B cell (primary cell): ENCODE results near the gene ZC3H12C. TPM values are rescaled to one million over a fixed set of nuclear protein-coding genes. Genes with fewer than 3 reads are reported as not detected.

Experiments used
- ATAC-seq: fragments of 200-7000 bp; cut with Tn5 transposase; one replicate; pipeline ENCODE4 v1.10.0; 2021; ENCODE audit warnings: low read depth, mild to moderate bottlenecking, moderate number of reproducible peaks, moderate library complexity
- CTCF ChIA-PET: fragments of 350-600 bp; sonication (Branson Sonifier 250); formaldehyde crosslinking; loops from one replicate; lab custom pipeline; 2021; ENCODE audit warnings: antibody characterized with exemption, inconsistent platforms; lab: Charles Lee
- POLR2A ChIA-PET: fragments of 350-600 bp; sonication (Branson Sonifier 250); formaldehyde crosslinking; loops from one replicate; lab custom pipeline; 2021; ENCODE audit warnings: antibody characterized with exemption; lab: Charles Lee
- DNase-seq: peaks from one replicate; pipeline ENCODE4 v3.0.0; 2013
- H2AFZ ChIP-seq: 2 replicates; pipeline ENCODE4 v1.6.1; 2012; ENCODE audit warnings: mild to moderate bottlenecking, low read depth, low read length; ENCODE audit not compliant: insufficient read depth, poor library complexity, severe bottlenecking
- H3K27ac ChIP-seq, 2 donors: 1 replicate in 1 of 2; 2 replicates in 1 of 2; pipeline ENCODE4 v1.5.1; 2012 to 2013; ENCODE audit warnings: low read length in 2 of 2, mild to moderate bottlenecking in 2 of 2, moderate library complexity in 1 of 2
- H3K27me3 ChIP-seq, 4 experiments: fragments of 200-600 bp in 1 of 4; sonication (generic) in 1 of 4; replicated peaks in 1 of 4; 1 replicate in 2 of 4; 2 replicates in 2 of 4; pipeline versions ENCODE4 v1.6.1 to v1.7.0; 2013 to 2016; ENCODE audit warnings: low read length in 3 of 4, mild to moderate bottlenecking in 2 of 4, mixed read lengths in 1 of 4, moderate library complexity in 1 of 4; ENCODE audit not compliant: insufficient read depth in 4 of 4, control insufficient read depth in 3 of 4; ENCODE audit errors: control extremely low read depth in 1 of 4
- H3K36me3 ChIP-seq, 2 experiments: replicated peaks in 1 of 2; 1 replicate in 1 of 2; 2 replicates in 1 of 2; pipeline versions ENCODE4 v1.6.1 to v1.7.1; 2013; ENCODE audit warnings: low read length in 1 of 2; ENCODE audit not compliant: insufficient read depth in 2 of 2, control insufficient read depth in 1 of 2; ENCODE audit errors: control extremely low read depth in 1 of 2, extremely low read depth in 1 of 2
- H3K4me1 ChIP-seq, 2 donors: fragments of 200-600 bp in 1 of 2; sonication (generic) in 1 of 2; 1 replicate in 1 of 2; 2 replicates in 1 of 2; pipeline versions ENCODE4 v1.5.1 to v1.6.1; 2013 to 2017; ENCODE audit warnings: low read length in 2 of 2; ENCODE audit not compliant: control insufficient read depth in 2 of 2, insufficient read depth in 2 of 2
- H3K4me2 ChIP-seq: replicated peaks from 2 replicates; pipeline ENCODE3; 2012; ENCODE audit warnings: mild to moderate bottlenecking, low read depth, low read length; ENCODE audit not compliant: poor library complexity, severe bottlenecking
- H3K4me3 ChIP-seq, 5 experiments: fragments of 200-600 bp in 1 of 5; sonication (generic) in 1 of 5; 1 replicate in 3 of 5; 2 replicates in 2 of 5; pipeline versions ENCODE4 v1.5.1 to v1.7.0; 2011 to 2016; ENCODE audit warnings: low read length in 4 of 5, mild to moderate bottlenecking in 4 of 5, low read depth in 2 of 5, control low read depth in 1 of 5, moderate library complexity in 1 of 5; ENCODE audit not compliant: insufficient read depth in 1 of 5; ENCODE audit errors: control extremely low read depth in 1 of 5, extremely low read depth in 1 of 5
- H3K79me2 ChIP-seq: fragments of 200-600 bp; sonication (generic); one replicate; pipeline ENCODE4 v1.6.0; 2016; ENCODE audit warnings: low read length; ENCODE audit not compliant: control insufficient read depth, insufficient read depth
- H3K9ac ChIP-seq: fragments of 200-600 bp; sonication (generic); 2 replicates; pipeline ENCODE4 v1.6.1; 2017; ENCODE audit warnings: mild to moderate bottlenecking, low read length, moderate library complexity
- H3K9me3 ChIP-seq, 3 donors: one replicate each; pipeline versions ENCODE4 v1.6.1 to v1.7.1; 2013; ENCODE audit warnings: low read length in 2 of 3; ENCODE audit not compliant: control insufficient read depth in 2 of 3, insufficient read depth in 1 of 3; ENCODE audit errors: control extremely low read depth in 1 of 3
- H4K20me1 ChIP-seq: 2 replicates; pipeline ENCODE4 v1.6.0; 2012; ENCODE audit warnings: mild to moderate bottlenecking, low read length; ENCODE audit not compliant: insufficient read depth, control insufficient read depth, poor library complexity, severe bottlenecking
- H3K27ac Mint-ChIP-seq: one replicate; pipeline ENCODE4 v1.8.0; 2021; ENCODE audit warnings: mixed read lengths
- H3K27me3 Mint-ChIP-seq: one replicate; pipeline ENCODE4 v1.8.0; 2021; ENCODE audit warnings: mixed read lengths
- H3K4me1 Mint-ChIP-seq: one replicate; pipeline ENCODE4 v1.8.0; 2021; ENCODE audit warnings: mixed read lengths
- H3K4me3 Mint-ChIP-seq: one replicate; pipeline ENCODE4 v1.8.0; 2021; ENCODE audit warnings: mixed read lengths
- H3K9me3 Mint-ChIP-seq: one replicate; pipeline ENCODE4 v1.8.0; 2022; ENCODE audit warnings: mixed read lengths; ENCODE audit not compliant: insufficient read depth
- EZH2 ChIP-seq: IDR thresholded peaks from 2 replicates; pipeline ENCODE4 v1.6.1; 2012; ENCODE audit warnings: borderline replicate concordance, low read depth, mild to moderate bottlenecking, moderate library complexity, low read length; ENCODE audit not compliant: insufficient read depth, poor library complexity, severe bottlenecking
- WGBS: methylation state at CpG from one replicate; pipeline ENCODE4 v1.1.5; 2013; ENCODE audit warnings: missing lambda C conversion rate; ENCODE audit not compliant: insufficient coverage; 5-methylcytosine and 5-hydroxymethylcytosine counted together
- intact Hi-C: fragments of 100-400 bp; cut with micrococcal nuclease; formaldehyde crosslinking; loops from one replicate; pipeline ENCODE4 v1.10.0; 2022
- polyA plus RNA-seq: library from polyadenylated mRNA; depleted of rRNA; stranded (reverse); fragments of >200 nt; gene quantifications from 2 replicates; pipeline ENCODE4 v1.2.3, GENCODE V29; 2012
- total RNA-seq, 2 donors: library from RNA; stranded (reverse); fragments of 120-200 nt in 1 of 2; gene quantifications; 1 replicate in 1 of 2; 2 replicates in 1 of 2; pipeline versions ENCODE4 v1.2.3 to v1.2.4, GENCODE V29; 2013 to 2022
- TF ChIP-seq, protein P1 (sequence below): fragments of 200-600 bp; IDR thresholded peaks from one replicate; pipeline ENCODE4 v1.8.0; 2022; ENCODE audit warnings: antibody characterized with exemption, mild to moderate bottlenecking

ZC3H12C gene
- total and polyA plus RNA-seq, 2 donors (not counting 1 experiment from before 2014, with no cell fraction given), result 0.01 to 0.10 TPM

DNA sequence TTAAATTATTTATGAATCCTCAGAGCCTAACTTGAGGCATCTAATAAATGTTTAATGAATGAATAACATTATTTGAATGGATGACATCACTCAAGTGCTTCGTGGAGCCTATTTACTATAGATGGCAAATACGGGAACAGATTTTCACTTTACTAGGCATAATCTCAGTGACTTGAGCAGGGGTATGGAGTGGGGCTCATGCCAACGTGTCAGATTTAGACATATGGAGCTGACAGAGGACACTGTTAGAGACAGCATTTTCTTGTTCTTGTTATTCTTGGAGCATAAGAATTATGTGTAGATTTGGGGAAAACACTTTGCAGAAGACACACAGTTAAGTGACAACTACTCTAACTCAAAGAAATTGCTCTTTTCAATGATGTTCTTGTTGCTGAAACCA, 124.7 kb downstream of the ZC3H12C start:
- CTCF ChIA-PET, result no interaction called here
- Histone ChIP-seq H4K20me1 (no peaks in the 10 kb centered on the region), H3K36me3 (no peaks in the 10 kb centered on the region), H3K4me1 (no peaks in the 10 kb centered on the region), H3K27me3 (no peaks in the 10 kb centered on the region), H3K4me3 (no peak overlapping the region), H3K4me2 (no peak overlapping the region), H3K9me3 (no peaks in the 10 kb centered on the region), H3K27ac (no peak overlapping the region), H3K79me2 (no peaks in the 10 kb centered on the region), H3K9ac (no peak overlapping the region), H2AFZ (no peak overlapping the region)
- TF ChIP-seq, protein P1, sequence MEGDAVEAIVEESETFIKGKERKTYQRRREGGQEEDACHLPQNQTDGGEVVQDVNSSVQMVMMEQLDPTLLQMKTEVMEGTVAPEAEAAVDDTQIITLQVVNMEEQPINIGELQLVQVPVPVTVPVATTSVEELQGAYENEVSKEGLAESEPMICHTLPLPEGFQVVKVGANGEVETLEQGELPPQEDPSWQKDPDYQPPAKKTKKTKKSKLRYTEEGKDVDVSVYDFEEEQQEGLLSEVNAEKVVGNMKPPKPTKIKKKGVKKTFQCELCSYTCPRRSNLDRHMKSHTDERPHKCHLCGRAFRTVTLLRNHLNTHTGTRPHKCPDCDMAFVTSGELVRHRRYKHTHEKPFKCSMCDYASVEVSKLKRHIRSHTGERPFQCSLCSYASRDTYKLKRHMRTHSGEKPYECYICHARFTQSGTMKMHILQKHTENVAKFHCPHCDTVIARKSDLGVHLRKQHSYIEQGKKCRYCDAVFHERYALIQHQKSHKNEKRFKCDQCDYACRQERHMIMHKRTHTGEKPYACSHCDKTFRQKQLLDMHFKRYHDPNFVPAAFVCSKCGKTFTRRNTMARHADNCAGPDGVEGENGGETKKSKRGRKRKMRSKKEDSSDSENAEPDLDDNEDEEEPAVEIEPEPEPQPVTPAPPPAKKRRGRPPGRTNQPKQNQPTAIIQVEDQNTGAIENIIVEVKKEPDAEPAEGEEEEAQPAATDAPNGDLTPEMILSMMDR, result no peak
- TF ChIP-seq EZH2, result no peak
- no peaks in the 10 kb centered on the region for H3K27me3 Mint-ChIP-seq
- H3K9me3 Mint-ChIP-seq, result no peaks in the 10 kb centered on the region
- ATAC-seq (no peak), DNase-seq (no peak)
- WGBS, result 88% methylated on average over 3 of the region's 3 CpGs
- intact Hi-C loops, result no loop called here
- H3K27ac Mint-ChIP-seq, result no peak overlapping the region
- POLR2A ChIA-PET, result no interaction called here
- no peaks in the 10 kb centered on the region for H3K4me1 Mint-ChIP-seq
- no peak overlapping the region for H3K4me3 Mint-ChIP-seq

DNA sequence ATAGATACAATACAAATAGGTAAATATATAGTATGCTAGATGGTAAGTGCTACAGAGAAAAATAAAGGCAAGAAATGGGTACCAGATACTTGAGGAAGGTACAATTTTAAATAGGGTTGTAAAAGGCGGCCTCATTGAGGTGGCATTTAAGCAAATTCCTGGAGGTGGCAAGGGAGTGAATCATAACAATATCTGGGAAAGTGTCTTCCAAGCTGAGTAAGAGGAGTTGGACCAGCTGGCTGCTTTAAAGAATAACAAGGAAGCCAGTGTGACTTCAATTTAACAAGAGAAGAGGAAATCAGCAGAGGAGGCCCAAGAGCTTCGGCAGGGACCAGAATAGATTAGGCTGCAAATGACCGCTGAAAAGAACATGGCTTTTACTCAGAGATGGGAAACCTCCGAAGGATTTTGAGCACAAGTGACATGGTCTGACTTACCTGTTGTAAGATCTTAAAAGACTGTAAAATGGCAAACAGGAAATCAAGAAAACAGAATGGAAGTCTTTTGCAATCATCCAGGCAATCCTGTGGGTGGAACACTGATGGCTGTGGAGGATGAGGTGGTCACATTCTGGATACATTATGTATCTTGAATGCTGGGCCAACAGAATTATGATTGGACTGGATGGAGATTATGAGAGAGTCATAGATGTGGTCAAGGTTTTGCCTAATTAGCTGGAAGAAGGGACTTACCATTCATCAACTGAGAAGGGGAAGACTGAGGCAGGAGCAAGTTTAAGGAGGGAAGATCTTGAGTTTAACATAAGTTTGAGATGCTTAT, 126.0 kb downstream of the ZC3H12C start:
- no peak overlapping the region for H3K4me3 ChIP-seq
- WGBS, result 100% methylated on average over 4 of the region's 4 CpGs
- TF ChIP-seq, protein P1, result no peak
- TF ChIP-seq EZH2, result no peak

More for the DNA sequence above, 126.0 kb downstream of the ZC3H12C start:
- Mint-ChIP-seq H3K9me3 (no peaks in the 10 kb centered on the region), H3K4me3 (no peak overlapping the region), H3K27me3 (no peaks in the 10 kb centered on the region), H3K27ac (no peak overlapping the region), H3K4me1 (no peaks in the 10 kb centered on the region)
- no peak overlapping the region for H3K4me2 ChIP-seq
- intact Hi-C loops, result no loop called here
- no peak for ATAC-seq
- H3K9ac ChIP-seq, result no peak overlapping the region
- POLR2A ChIA-PET, result no interaction called here
- no peak overlapping the region for H2AFZ ChIP-seq
- no peaks in the 10 kb centered on the region for H3K9me3 ChIP-seq
- H3K4me1 ChIP-seq, result no peaks in the 10 kb centered on the region
- H4K20me1 ChIP-seq, result no peaks in the 10 kb centered on the region
- no peak overlapping the region for H3K27ac ChIP-seq
- H3K36me3 ChIP-seq, result no peaks in the 10 kb centered on the region
- CTCF ChIA-PET, result interaction anchor here (1.4 kb wide), 1 partner anchor 19 kb away, joined by 4 read pairs; no protein-coding TSS in a partner anchor
- no peak for DNase-seq
- no peaks in the 10 kb centered on the region for H3K27me3 ChIP-seq
- no peaks in the 10 kb centered on the region for H3K79me2 ChIP-seq
